Fibroblast of lung (primary cell): ENCODE results near the gene SAYSD1. TPM values are rescaled to one million over a fixed set of nuclear protein-coding genes. Genes with fewer than 3 reads are reported as not detected.

Source experiments
- DNase-seq, 2 donors: peaks; one replicate each; pipeline versions ENCODE4 v3.0.0 to v3.0.0-alpha.2; 2010; ENCODE audit warnings: low read depth in 2 of 2
- H2AFZ ChIP-seq: 2 replicates; pipeline ENCODE4 v1.5.1; 2012; ENCODE audit warnings: low read length, control low read depth, inconsistent platforms
- H3K27ac ChIP-seq: 2 replicates; pipeline ENCODE4 v1.5.1; 2011; ENCODE audit warnings: low read length, control low read depth; ENCODE audit not compliant: insufficient read depth
- H3K27me3 ChIP-seq: 2 replicates; pipeline ENCODE4 v1.5.1; 2011; ENCODE audit warnings: mild to moderate bottlenecking, low read length; ENCODE audit not compliant: control insufficient read depth, insufficient read depth
- H3K36me3 ChIP-seq: 2 replicates; pipeline ENCODE4 v1.5.1; 2011; ENCODE audit warnings: low read length; ENCODE audit not compliant: control insufficient read depth, insufficient read depth
- H3K4me1 ChIP-seq: 2 replicates; pipeline ENCODE4 v1.5.1; 2011; ENCODE audit warnings: low read length; ENCODE audit not compliant: control insufficient read depth, insufficient read depth; ENCODE audit errors: extremely low read depth
- H3K4me2 ChIP-seq: 2 replicates; pipeline ENCODE4 v1.5.1; 2011; ENCODE audit warnings: low read length, control low read depth; ENCODE audit not compliant: insufficient read depth; ENCODE audit errors: extremely low read depth
- H3K4me3 ChIP-seq, 4 experiments: fragments of 200-600 bp in 1 of 4; sonication (generic) in 1 of 4; replicated peaks in 1 of 4; 2 replicates each; pipeline ENCODE4 v1.5.1; 2011 to 2016; ENCODE audit warnings: low read length in 4 of 4, low read depth in 3 of 4, mild to moderate bottlenecking in 3 of 4, control low read depth in 2 of 4, inconsistent platforms in 1 of 4, mixed read lengths in 1 of 4; ENCODE audit not compliant: insufficient read depth in 1 of 4; ENCODE audit errors: control extremely low read depth in 1 of 4
- H3K79me2 ChIP-seq: 2 replicates; pipeline ENCODE4 v1.5.1; 2012; ENCODE audit warnings: mild to moderate bottlenecking, low read length, inconsistent platforms; ENCODE audit not compliant: control insufficient read depth, insufficient read depth
- H3K9ac ChIP-seq: 2 replicates; pipeline ENCODE4 v1.5.1; 2011; ENCODE audit warnings: mild to moderate bottlenecking, low read length, control low read depth; ENCODE audit not compliant: insufficient read depth
- H3K9me3 ChIP-seq: 2 replicates; pipeline ENCODE4 v1.5.1; 2012; ENCODE audit warnings: low read depth, low read length; ENCODE audit not compliant: control insufficient read depth, insufficient read depth
- H4K20me1 ChIP-seq: 2 replicates; pipeline ENCODE4 v1.5.1; 2011; ENCODE audit warnings: low read length; ENCODE audit not compliant: control insufficient read depth, insufficient read depth; ENCODE audit errors: extremely low read depth
- EZH2 ChIP-seq: IDR thresholded peaks from 2 replicates; pipeline ENCODE4 v1.5.1; 2012; ENCODE audit warnings: low read length, control low read depth, mild to moderate bottlenecking; ENCODE audit errors: missing control alignments
- polyA plus RNA-seq, 2 donors: library from polyadenylated mRNA; depleted of rRNA in 1 of 2; stranded (reverse) in 1 of 2; unstranded in 1 of 2; fragments of >200 nt; gene quantifications; 2 replicates each; pipeline ENCODE4 v1.2.1, GENCODE V29; 2011 to 2012; ENCODE audit warnings: missing spikeins in 1 of 2
- total RNA-seq: library from RNA; depleted of rRNA; stranded (reverse); fragments of >200 nt; gene quantifications from 2 replicates; pipeline ENCODE4 v1.2.1, GENCODE V29; 2014
- TF ChIP-seq, protein P1 (sequence below), 2 donors: IDR thresholded peaks in 1 of 2; conservative IDR thresholded peaks in 1 of 2; 1 replicate in 1 of 2; 2 replicates in 1 of 2; pipeline ENCODE4 v1.5.1; 2011 to 2012; ENCODE audit warnings: low read length in 2 of 2, control low read depth in 1 of 2, inconsistent platforms in 1 of 2, low read depth in 1 of 2, mild to moderate bottlenecking in 1 of 2

The SAYSD1 gene
- total and polyA plus RNA-seq, 2 donors (not counting 1 experiment from before 2014, with no cell fraction given) = 11.9 to 13.9 TPM

- TF ChIP-seq, protein P1, sequence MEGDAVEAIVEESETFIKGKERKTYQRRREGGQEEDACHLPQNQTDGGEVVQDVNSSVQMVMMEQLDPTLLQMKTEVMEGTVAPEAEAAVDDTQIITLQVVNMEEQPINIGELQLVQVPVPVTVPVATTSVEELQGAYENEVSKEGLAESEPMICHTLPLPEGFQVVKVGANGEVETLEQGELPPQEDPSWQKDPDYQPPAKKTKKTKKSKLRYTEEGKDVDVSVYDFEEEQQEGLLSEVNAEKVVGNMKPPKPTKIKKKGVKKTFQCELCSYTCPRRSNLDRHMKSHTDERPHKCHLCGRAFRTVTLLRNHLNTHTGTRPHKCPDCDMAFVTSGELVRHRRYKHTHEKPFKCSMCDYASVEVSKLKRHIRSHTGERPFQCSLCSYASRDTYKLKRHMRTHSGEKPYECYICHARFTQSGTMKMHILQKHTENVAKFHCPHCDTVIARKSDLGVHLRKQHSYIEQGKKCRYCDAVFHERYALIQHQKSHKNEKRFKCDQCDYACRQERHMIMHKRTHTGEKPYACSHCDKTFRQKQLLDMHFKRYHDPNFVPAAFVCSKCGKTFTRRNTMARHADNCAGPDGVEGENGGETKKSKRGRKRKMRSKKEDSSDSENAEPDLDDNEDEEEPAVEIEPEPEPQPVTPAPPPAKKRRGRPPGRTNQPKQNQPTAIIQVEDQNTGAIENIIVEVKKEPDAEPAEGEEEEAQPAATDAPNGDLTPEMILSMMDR (conservative IDR thresholded peaks at IDR 0.05 in 1 of 2, IDR thresholded peaks at IDR 0.05 in 1 of 2; ENCODE audit: low read depth in 1 of 2, low read length in 2 of 2) = no peak
- TF ChIP-seq EZH2 = no peak
- H3K27me3 ChIP-seq = peaks cover 5% of the 10 kb centered on the region
- H3K79me2 ChIP-seq = no peaks in the 10 kb centered on the region
- no peak overlapping the region for H3K4me3 ChIP-seq
- H3K4me1 ChIP-seq = no peaks in the 10 kb centered on the region
- no peak for DNase-seq
- no peak overlapping the region for H3K9ac ChIP-seq
- no peaks in the 10 kb centered on the region for H3K36me3 ChIP-seq
- H2AFZ ChIP-seq = no peak overlapping the region
- H3K27ac ChIP-seq = no peak overlapping the region
- H4K20me1 ChIP-seq = no peaks in the 10 kb centered on the region
- H3K9me3 ChIP-seq = no peaks in the 10 kb centered on the region
- no peak overlapping the region for H3K4me2 ChIP-seq
Observed at GRCh38 chr6:39091220-39091619, 23.8 kb downstream of the SAYSD1 start.

- H3K27ac ChIP-seq = no peak overlapping the region
- no peaks in the 10 kb centered on the region for H4K20me1 ChIP-seq
- TF ChIP-seq EZH2 = no peak
- TF ChIP-seq, protein P1 (conservative IDR thresholded peaks at IDR 0.05 in 1 of 2, IDR thresholded peaks at IDR 0.05 in 1 of 2; ENCODE audit: low read depth in 1 of 2, low read length in 2 of 2) = no peak
- no peaks in the 10 kb centered on the region for H3K79me2 ChIP-seq
- no peaks in the 10 kb centered on the region for H3K36me3 ChIP-seq
- H3K27me3 ChIP-seq = peaks cover 5% of the 10 kb centered on the region
- H3K4me2 ChIP-seq = no peak overlapping the region
- no peak for DNase-seq
- no peak overlapping the region for H3K4me3 ChIP-seq
- H3K9ac ChIP-seq = no peak overlapping the region
- no peak overlapping the region for H2AFZ ChIP-seq
- H3K4me1 ChIP-seq = no peaks in the 10 kb centered on the region
- no peaks in the 10 kb centered on the region for H3K9me3 ChIP-seq
Observed at GRCh38 chr6:39090036-39090435, 24.9 kb downstream of the SAYSD1 start.

DNA sequence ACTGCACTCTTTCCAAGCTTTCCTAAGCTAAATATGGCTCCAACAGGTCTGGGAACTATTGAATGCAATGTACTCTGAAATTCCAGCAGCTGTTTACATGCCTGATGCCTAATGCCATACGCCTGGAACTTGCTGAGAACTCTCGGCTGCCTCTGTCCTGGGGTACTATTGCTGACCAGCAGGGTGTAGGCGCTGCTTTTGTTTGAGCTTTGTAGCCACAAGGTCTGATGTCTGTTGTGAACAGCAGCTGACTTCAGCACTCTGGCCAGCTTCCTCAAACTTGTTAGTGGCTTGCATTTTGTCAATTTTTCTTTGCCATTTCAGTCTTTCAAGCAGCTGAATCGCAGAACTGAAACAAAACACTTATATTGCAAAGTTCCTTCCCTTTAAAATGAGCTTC is 26.7 kb downstream of the SAYSD1 start:
- no peak overlapping the region for H2AFZ ChIP-seq
- no peak overlapping the region for H3K27ac ChIP-seq
- no peak overlapping the region for H3K9ac ChIP-seq
- no peaks in the 10 kb centered on the region for H3K4me1 ChIP-seq
- H3K79me2 ChIP-seq = no peaks in the 10 kb centered on the region
- no peaks in the 10 kb centered on the region for H3K9me3 ChIP-seq
- peaks cover 5% of the 10 kb centered on the region for H3K27me3 ChIP-seq
- no peaks in the 10 kb centered on the region for H4K20me1 ChIP-seq
- no peak overlapping the region for H3K4me2 ChIP-seq
- DNase-seq = peak; percentile 54 to 83
- no peak overlapping the region for H3K4me3 ChIP-seq
- H3K36me3 ChIP-seq = no peaks in the 10 kb centered on the region
- TF ChIP-seq, protein P1 (conservative IDR thresholded peaks at IDR 0.05 in 1 of 2, IDR thresholded peaks at IDR 0.05 in 1 of 2; ENCODE audit: low read depth in 1 of 2, low read length in 2 of 2) = peak; percentile 76 to 87
- TF ChIP-seq EZH2 = no peak
